Chondrocyte (in vitro differentiated cells): Measurements from ENCODE around the gene TRPM2. TPM values are rescaled to one million over a fixed set of nuclear protein-coding genes. Genes with fewer than 3 reads are reported as not detected.

Experiments used
- DNase-seq: peaks from one replicate; pipeline ENCODE4 v3.0.0; 2021; ENCODE audit warnings: mixed read lengths, low spot score
- H3K27ac Mint-ChIP-seq: one replicate; pipeline ENCODE4 v1.8.0; 2021; ENCODE audit warnings: mild to moderate bottlenecking, moderate library complexity, mixed read lengths; ENCODE audit not compliant: unreplicated experiment
- H3K27me3 Mint-ChIP-seq: 2 replicates; pipeline ENCODE4 v1.8.0; 2021; ENCODE audit warnings: low read depth, mixed read lengths
- H3K36me3 Mint-ChIP-seq: 2 replicates; pipeline ENCODE4 v1.8.0; 2021; ENCODE audit warnings: low read depth, mixed read lengths
- H3K4me1 Mint-ChIP-seq: 2 replicates; pipeline ENCODE4 v1.8.0; 2021; ENCODE audit warnings: low read depth, mild to moderate bottlenecking, mixed read lengths
- H3K4me3 Mint-ChIP-seq: one replicate; pipeline ENCODE4 v1.8.0; 2021; ENCODE audit warnings: mild to moderate bottlenecking, moderate library complexity, mixed read lengths; ENCODE audit not compliant: unreplicated experiment
- H3K9me3 Mint-ChIP-seq: 2 replicates; pipeline ENCODE4 v1.8.0; 2021; ENCODE audit warnings: low read depth, mixed read lengths
- CTCF ChIP-seq: fragments of 200-600 bp; sonication (generic); IDR thresholded peaks from 2 replicates; pipeline ENCODE4 v1.5.0; 2021; ENCODE audit warnings: antibody characterized with exemption, mild to moderate bottlenecking, moderate library complexity
- total RNA-seq: library from RNA; stranded (reverse); gene quantifications from 3 replicates; pipeline ENCODE4 v1.2.1, GENCODE V29; 2021

TRPM2 gene
- total RNA-seq, 1 donor from 2014 or later: 0.32 TPM

GRCh38 chr21:44323591-44323990 is 29.8 kb upstream of the TRPM2 start:
- no peaks in the 10 kb centered on the region for H3K9me3 Mint-ChIP-seq
- no peak overlapping the region for H3K4me3 Mint-ChIP-seq
- no peaks in the 10 kb centered on the region for H3K4me1 Mint-ChIP-seq
- TF ChIP-seq CTCF: no peak
- DNase-seq: no peak
- no peak overlapping the region for H3K27ac Mint-ChIP-seq
- H3K36me3 Mint-ChIP-seq: peaks cover 6% of the 10 kb centered on the region
- no peaks in the 10 kb centered on the region for H3K27me3 Mint-ChIP-seq

GRCh38 chr21:44324106-44324853 is 29.1 kb upstream of the TRPM2 start:
- Mint-ChIP-seq H3K36me3 (peaks cover 6% of the 10 kb centered on the region), H3K27me3 (no peaks in the 10 kb centered on the region), H3K4me3 (no peak overlapping the region), H3K27ac (no peak overlapping the region), H3K4me1 (no peaks in the 10 kb centered on the region), H3K9me3 (no peaks in the 10 kb centered on the region)
- TF ChIP-seq CTCF: no peak
- DNase-seq: no peak

- Mint-ChIP-seq H3K9me3 (no peaks in the 10 kb centered on the region), H3K27ac (no peak overlapping the region), H3K4me3 (no peak overlapping the region), H3K4me1 (no peaks in the 10 kb centered on the region), H3K36me3 (peaks cover 6% of the 10 kb centered on the region), H3K27me3 (no peaks in the 10 kb centered on the region)
- no peak for DNase-seq
- no peak for TF ChIP-seq CTCF
Observed at GRCh38 chr21:44324854-44325107, 28.6 kb upstream of the TRPM2 start.

GRCh38 chr21:44325386-44326271 is 27.8 kb upstream of the TRPM2 start:
- peaks cover 6% of the 10 kb centered on the region for H3K36me3 Mint-ChIP-seq
- no peaks in the 10 kb centered on the region for H3K27me3 Mint-ChIP-seq
- H3K9me3 Mint-ChIP-seq: no peaks in the 10 kb centered on the region
- no peak for TF ChIP-seq CTCF
- H3K4me1 Mint-ChIP-seq: no peaks in the 10 kb centered on the region
- DNase-seq: no peak
- no peak overlapping the region for H3K4me3 Mint-ChIP-seq
- no peak overlapping the region for H3K27ac Mint-ChIP-seq

DNA sequence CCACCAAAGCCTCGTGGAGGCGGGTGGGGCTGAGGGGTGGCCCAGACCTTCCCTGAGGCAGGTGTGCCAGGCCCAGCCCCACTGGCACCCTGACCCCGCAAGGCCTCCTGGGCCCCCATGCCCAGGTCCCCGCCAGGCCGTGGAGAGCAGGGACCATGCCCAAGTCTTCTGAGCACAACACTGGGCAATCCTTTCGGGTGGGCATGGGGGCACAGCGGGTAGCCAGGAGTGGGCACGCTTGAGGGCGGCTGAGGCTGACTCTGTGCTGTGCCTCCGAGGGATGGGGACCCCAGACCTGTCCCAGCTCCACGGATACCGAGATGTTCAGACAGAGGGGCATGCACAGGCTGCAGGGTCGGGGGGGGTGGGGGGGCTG is 27.2 kb upstream of the TRPM2 start:
- Mint-ChIP-seq H3K27me3 (no peaks in the 10 kb centered on the region), H3K36me3 (peaks cover 6% of the 10 kb centered on the region), H3K4me1 (no peaks in the 10 kb centered on the region), H3K4me3 (no peak overlapping the region), H3K9me3 (no peaks in the 10 kb centered on the region), H3K27ac (no peak overlapping the region)
- TF ChIP-seq CTCF: no peak
- no peak for DNase-seq
